Measurements from ENCODE around the gene HYPK.
"Not testable (repeated sequence)": the region's sequence is repeated elsewhere in the genome, so short reads cannot be mapped to it uniquely, and the experiment has no call there.

The HYPK gene

GRCh38 chr15:43829951-43830540 is 29.6 kb downstream of the HYPK start:
- not testable (repeated sequence) for H3K4me1 ChIP-seq (ENCODE audit: control insufficient read depth, insufficient read depth, low read length); H3K9me3 ChIP-seq (ENCODE audit: control insufficient read depth, low read length)

DNA sequence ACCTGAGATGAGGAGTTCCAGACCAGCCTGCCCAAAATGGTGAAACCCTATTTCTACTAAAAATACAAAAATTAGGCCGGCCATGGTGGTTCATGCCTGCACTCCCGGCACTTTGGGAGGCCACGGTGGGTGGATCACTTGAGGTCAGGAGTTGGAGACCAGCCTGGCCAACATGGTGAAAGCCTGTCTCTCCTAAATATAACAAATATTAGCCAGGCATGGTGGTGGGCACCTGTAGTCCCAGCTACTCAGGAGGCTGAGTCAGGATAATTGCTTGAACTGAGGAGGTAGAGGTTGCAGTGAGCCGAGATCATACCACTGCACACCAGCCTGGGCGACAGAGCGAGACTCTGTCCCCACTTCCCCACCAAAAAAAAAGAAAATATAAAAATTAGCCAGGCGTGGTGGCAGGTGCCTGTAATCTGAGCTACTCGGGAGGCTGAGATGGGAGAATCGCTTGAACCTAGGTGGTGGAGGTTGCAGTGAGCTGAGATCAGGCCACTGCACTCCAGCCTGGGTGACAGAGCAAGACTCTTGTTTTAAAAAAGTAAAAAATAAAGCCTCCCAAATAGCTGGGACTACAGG is 30.4 kb downstream of the HYPK start:
- not testable (repeated sequence) for H3K27me3 ChIP-seq (ENCODE audit: control insufficient read depth, insufficient read depth, low read length); H3K4me1 ChIP-seq (ENCODE audit: control insufficient read depth, insufficient read depth, low read length); H3K4me3 ChIP-seq (ENCODE audit: low read length)

More at GRCh38 chr15:43829951-43830540, 29.6 kb downstream of the HYPK start:
- not testable (repeated sequence) for H3K27me3 ChIP-seq (ENCODE audit: control insufficient read depth, insufficient read depth, low read length); H3K9ac ChIP-seq (ENCODE audit: low read length); H3K4me3 ChIP-seq (ENCODE audit: low read length); H3K36me3 ChIP-seq (ENCODE audit: control insufficient read depth, insufficient read depth, low read length)

DNA sequence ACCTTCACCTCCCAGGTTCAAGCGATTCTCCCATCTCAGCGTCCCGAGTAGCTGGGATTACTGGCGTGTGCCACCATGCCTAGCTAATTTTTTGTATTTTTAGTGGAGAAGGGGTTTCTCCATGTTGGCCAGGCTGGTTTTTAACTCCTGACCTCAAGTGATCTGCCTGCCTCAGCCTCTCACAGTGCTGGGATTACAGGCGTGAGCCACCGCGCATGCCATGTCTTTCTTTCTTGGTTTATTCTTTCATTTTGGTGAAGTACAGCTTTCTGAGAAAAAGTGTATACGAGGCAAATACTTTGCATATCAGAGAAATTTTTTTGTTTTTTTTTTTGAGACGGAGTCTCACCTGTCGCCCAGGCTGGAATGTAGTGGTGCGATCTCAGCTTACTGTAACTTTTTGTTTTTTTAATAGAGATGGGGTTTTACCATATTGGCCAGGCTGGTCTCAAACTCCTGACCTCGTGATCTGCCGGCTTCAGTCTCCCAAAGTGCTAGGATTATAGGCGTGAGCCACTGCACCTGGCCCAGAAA is 31.2 kb downstream of the HYPK start:
- H3K9ac ChIP-seq (ENCODE audit: low read length); H3K36me3 ChIP-seq (ENCODE audit: control insufficient read depth, insufficient read depth, low read length); H3K9me3 ChIP-seq (ENCODE audit: control insufficient read depth, low read length); H3K4me1 ChIP-seq (ENCODE audit: control insufficient read depth, insufficient read depth, low read length); H3K27me3 ChIP-seq (ENCODE audit: control insufficient read depth, insufficient read depth, low read length); H3K4me3 ChIP-seq (ENCODE audit: low read length): not testable (repeated sequence)

More for the DNA sequence above, 30.4 kb downstream of the HYPK start:
- H3K9me3 ChIP-seq (ENCODE audit: control insufficient read depth, low read length); H3K9ac ChIP-seq (ENCODE audit: low read length); H3K36me3 ChIP-seq (ENCODE audit: control insufficient read depth, insufficient read depth, low read length): not testable (repeated sequence)

- not testable (repeated sequence) for H3K4me3 ChIP-seq (ENCODE audit: low read length); H3K4me1 ChIP-seq (ENCODE audit: control insufficient read depth, insufficient read depth, low read length); H3K27me3 ChIP-seq (ENCODE audit: control insufficient read depth, insufficient read depth, low read length); H3K36me3 ChIP-seq (ENCODE audit: control insufficient read depth, insufficient read depth, low read length); H3K9me3 ChIP-seq (ENCODE audit: control insufficient read depth, low read length); H3K9ac ChIP-seq (ENCODE audit: low read length)
Measured at GRCh38 chr15:43832485-43832884, 32.1 kb downstream of the HYPK start.

DNA sequence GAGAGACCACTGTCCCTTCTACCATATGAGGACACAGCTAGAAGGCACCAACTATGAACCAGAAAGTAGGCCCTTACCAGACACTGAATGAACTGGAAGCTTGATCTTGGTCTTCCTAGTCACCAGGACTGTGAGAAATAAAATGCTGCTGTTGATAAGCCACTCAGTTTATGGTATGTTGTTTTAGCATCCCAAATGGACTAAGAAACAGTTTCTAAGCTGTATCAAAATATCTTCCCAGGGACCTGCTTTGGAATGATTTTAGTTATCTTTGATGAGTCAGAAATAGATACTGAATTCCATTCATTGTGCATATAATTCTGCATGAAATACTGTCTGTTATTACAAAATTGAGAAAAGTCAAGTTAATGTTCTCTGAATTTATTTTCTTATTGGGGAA is 45.0 kb downstream of the HYPK start:
- Histone ChIP-seq H3K27me3 (ENCODE audit: control insufficient read depth, insufficient read depth, low read length) (no peaks in the 10 kb centered on the region), H3K4me3 (ENCODE audit: low read length) (no peak overlapping the region), H3K4me1 (ENCODE audit: control insufficient read depth, insufficient read depth, low read length) (no peaks in the 10 kb centered on the region), H3K9ac (ENCODE audit: low read length) (no peak overlapping the region), H3K9me3 (ENCODE audit: control insufficient read depth, low read length) (no peaks in the 10 kb centered on the region), H3K36me3 (ENCODE audit: control insufficient read depth, insufficient read depth, low read length) (no peaks in the 10 kb centered on the region)

GRCh38 chr15:43851251-43851650 is 50.9 kb downstream of the HYPK start:
- no peak overlapping the region for H3K4me3 ChIP-seq (ENCODE audit: low read length)
- H3K4me1 ChIP-seq (ENCODE audit: control insufficient read depth, insufficient read depth, low read length), result no peaks in the 10 kb centered on the region
- no peaks in the 10 kb centered on the region for H3K9me3 ChIP-seq (ENCODE audit: control insufficient read depth, low read length)
- no peaks in the 10 kb centered on the region for H3K36me3 ChIP-seq (ENCODE audit: control insufficient read depth, insufficient read depth, low read length)
- no peaks in the 10 kb centered on the region for H3K27me3 ChIP-seq (ENCODE audit: control insufficient read depth, insufficient read depth, low read length)
- H3K9ac ChIP-seq (ENCODE audit: low read length), result no peak overlapping the region

DNA sequence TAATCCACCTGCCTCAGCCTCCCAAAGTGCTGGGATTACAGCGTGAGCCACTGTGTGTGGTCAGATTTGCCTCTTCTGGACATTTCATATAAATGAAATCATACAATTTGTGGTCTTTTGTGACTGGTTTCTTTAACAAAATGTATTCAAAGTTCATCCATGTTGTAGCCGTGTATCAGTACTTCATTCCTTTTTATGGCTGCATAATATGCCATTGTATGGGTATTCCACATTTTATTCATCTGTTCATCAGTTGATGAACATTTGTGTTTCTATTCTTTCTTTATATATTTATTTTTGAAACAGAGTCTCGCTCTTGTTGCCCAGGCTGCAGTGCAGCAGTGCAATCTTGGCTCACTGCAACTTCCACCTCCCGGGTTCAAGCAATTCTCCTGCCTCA is 52.2 kb downstream of the HYPK start:
- Histone ChIP-seq H3K4me1 (ENCODE audit: control insufficient read depth, insufficient read depth, low read length) (no peaks in the 10 kb centered on the region), H3K9me3 (ENCODE audit: control insufficient read depth, low read length) (no peaks in the 10 kb centered on the region), H3K27me3 (ENCODE audit: control insufficient read depth, insufficient read depth, low read length) (no peaks in the 10 kb centered on the region), H3K9ac (ENCODE audit: low read length) (no peak overlapping the region), H3K4me3 (ENCODE audit: low read length) (no peak overlapping the region), H3K36me3 (ENCODE audit: control insufficient read depth, insufficient read depth, low read length) (no peaks in the 10 kb centered on the region)

Measured in mucosa of stomach (tissue), 1 donor.